Psoas muscle (tissue), 8 donors: ENCODE measurements around the gene XKR7. TPM values are rescaled to one million over a fixed set of nuclear protein-coding genes. Genes with fewer than 3 reads are reported as not detected.

ENCODE experiments used
- ATAC-seq, 4 donors: fragments of 200-7000 bp; cut with Tn5 transposase; one replicate each; pipeline ENCODE4 v1.9.1; 2020; ENCODE audit warnings: moderate library complexity in 3 of 4, mild to moderate bottlenecking in 2 of 4
- DNase-seq, 2 donors: peaks; one replicate each; pipeline ENCODE4 v3.0.0-alpha.2; 2020
- H3K27ac ChIP-seq: fragments of 200-600 bp; one replicate; pipeline ENCODE4 v1.8.0; 2022
- H3K27me3 ChIP-seq, 3 donors: fragments of 200-600 bp in 1 of 3; one replicate each; pipeline versions ENCODE4 v1.6.1 to v1.8.0; 2013 to 2022; ENCODE audit warnings: low read length in 2 of 3, mild to moderate bottlenecking in 2 of 3, moderate library complexity in 1 of 3; ENCODE audit not compliant: insufficient read depth in 3 of 3
- H3K36me3 ChIP-seq, 2 donors: fragments of 200-600 bp in 1 of 2; one replicate each; pipeline versions ENCODE4 v1.6.1 to v1.8.0; 2013 to 2022; ENCODE audit warnings: low read depth in 1 of 2, mild to moderate bottlenecking in 1 of 2, moderate library complexity in 1 of 2; ENCODE audit not compliant: insufficient read depth in 1 of 2
- H3K4me1 ChIP-seq: fragments of 200-600 bp; one replicate; pipeline ENCODE4 v1.8.0; 2022
- H3K4me3 ChIP-seq: fragments of 200-600 bp; one replicate; pipeline ENCODE4 v1.8.0; 2022; ENCODE audit warnings: mild to moderate bottlenecking
- H3K9me3 ChIP-seq: fragments of 200-600 bp; one replicate; pipeline ENCODE4 v1.8.0; 2022
- WGBS, 3 donors: extraction: QIAGEN DNeasy Blood & Tissue Kit; methylation state at CpG; one replicate each; pipeline versions ENCODE4 v1.1.6 to v1.1.7; 2013; 5-methylcytosine and 5-hydroxymethylcytosine counted together
- intact Hi-C, 2 donors: fragments of 100-400 bp; cut with DNase I; formaldehyde crosslinking; loops; one replicate each; pipeline versions ENCODE4 v1.11.0 to v1.14.2; 2022
- polyA plus RNA-seq, 3 donors: library from polyadenylated mRNA; stranded (reverse); fragments of 200-250 nt; gene quantifications; one replicate each; pipeline ENCODE4 v1.2.3, GENCODE V29; 2013
- total RNA-seq, 4 donors: library from RNA; stranded (reverse); fragmentation: NEBNext Ultra II Directional in 2 of 4; extraction: Animal tissue kit (Norgen Biotek cat#: 25700) in 2 of 4; gene quantifications; one replicate each; pipeline versions ENCODE4 v1.2.1 to v1.2.4, GENCODE V29; 2021 to 2023
- TF ChIP-seq, protein P1 (sequence below): fragments of 200-600 bp; IDR thresholded peaks from one replicate; pipeline ENCODE4 v1.8.0; 2022; ENCODE audit warnings: antibody characterized with exemption
- donor health status: healthy with polysubstance abuse.
- donor health status: DM: no; HTN: no; CAD: no; lungs with moderate emphysema.
- donor health status: Bipolar disorder and iron deficiency.
- donor health status: healthy.
- donor health status: DM: yes; HTN: yes; CAD: no.
- donor health status: DM: no; HTN: no; CAD: no.
- donor health status: DM: no; HTN: no; CAD: no.
- donor health status: DM: yes; HTN: yes; CAD: no.

XKR7 gene
- total and polyA plus RNA-seq, 7 donors, result under 0.01 to 0.02 TPM; not detected in 5

DNA sequence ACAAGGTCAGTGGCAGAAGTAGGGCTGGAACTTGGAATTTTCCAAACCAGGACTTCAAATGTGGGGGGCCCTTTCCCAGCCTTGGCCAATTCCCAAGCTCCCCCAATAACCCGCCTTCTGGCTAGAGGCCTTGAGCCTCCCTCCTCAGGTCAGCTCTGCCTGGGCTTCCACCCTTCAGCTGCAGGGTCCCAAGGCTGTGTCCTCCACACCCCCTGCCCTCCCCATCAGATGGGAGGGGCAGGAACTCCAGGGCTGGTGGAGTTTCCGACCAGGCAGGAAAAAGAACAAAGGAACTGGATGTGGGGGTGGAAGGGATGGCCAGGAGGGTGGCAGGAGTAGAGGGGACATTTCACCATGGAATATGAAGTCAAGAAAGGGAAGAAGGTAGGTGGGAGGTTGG, 42.1 kb downstream of the XKR7 start, which contains the start of gene CCM2L:
Gene CCM2L, plus strand, starts transcription at position 338 of the 400 bp plus-strand sequence. Its CDS starts 17 bp downstream, at position 355.
- TF ChIP-seq, protein P1, sequence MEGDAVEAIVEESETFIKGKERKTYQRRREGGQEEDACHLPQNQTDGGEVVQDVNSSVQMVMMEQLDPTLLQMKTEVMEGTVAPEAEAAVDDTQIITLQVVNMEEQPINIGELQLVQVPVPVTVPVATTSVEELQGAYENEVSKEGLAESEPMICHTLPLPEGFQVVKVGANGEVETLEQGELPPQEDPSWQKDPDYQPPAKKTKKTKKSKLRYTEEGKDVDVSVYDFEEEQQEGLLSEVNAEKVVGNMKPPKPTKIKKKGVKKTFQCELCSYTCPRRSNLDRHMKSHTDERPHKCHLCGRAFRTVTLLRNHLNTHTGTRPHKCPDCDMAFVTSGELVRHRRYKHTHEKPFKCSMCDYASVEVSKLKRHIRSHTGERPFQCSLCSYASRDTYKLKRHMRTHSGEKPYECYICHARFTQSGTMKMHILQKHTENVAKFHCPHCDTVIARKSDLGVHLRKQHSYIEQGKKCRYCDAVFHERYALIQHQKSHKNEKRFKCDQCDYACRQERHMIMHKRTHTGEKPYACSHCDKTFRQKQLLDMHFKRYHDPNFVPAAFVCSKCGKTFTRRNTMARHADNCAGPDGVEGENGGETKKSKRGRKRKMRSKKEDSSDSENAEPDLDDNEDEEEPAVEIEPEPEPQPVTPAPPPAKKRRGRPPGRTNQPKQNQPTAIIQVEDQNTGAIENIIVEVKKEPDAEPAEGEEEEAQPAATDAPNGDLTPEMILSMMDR, result no peak
- H3K36me3 ChIP-seq, result no peaks in the 10 kb centered on the region
- peaks cover 5% of the 10 kb centered on the region for H3K4me1 ChIP-seq
- no peaks in the 10 kb centered on the region for H3K9me3 ChIP-seq
- no peak within 1 kb of the TSS for H3K27ac ChIP-seq
- H3K4me3 ChIP-seq, result peak within 1 kb of the TSS; percentile 54
- intact Hi-C loops, result no loop called here
- ATAC-seq, result peak in 1 of 4 donors; percentile 45
- peaks cover 0 to 30% (median 8%) of the 10 kb centered on the region in 3 donors for H3K27me3 ChIP-seq
- DNase-seq, result no peak
- WGBS, 3 donors, result 38 to 48% (median 44%) methylated on average over 2 of the region's 2 CpGs

DNA sequence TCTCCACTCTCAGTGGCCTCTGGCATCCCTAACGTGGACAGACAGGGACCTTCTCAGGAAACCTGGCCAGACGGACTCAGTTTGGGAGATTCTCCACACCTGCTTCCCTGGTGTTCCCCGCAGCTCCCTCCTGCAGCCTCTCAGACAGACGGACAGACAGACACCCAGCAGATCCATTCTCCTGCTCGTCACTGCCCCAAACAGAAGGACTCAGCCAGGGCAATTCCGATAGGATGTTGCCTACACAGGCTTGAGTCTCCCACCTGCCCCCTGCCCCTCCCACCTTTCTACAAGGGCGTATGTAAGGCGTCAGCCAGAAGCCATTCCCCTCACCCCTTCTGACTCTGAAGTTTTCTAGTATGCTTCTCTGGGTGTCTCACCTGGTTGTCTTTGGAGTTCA, 42.7 kb downstream of the XKR7 start:
- H3K4me1 ChIP-seq, result peaks cover 5% of the 10 kb centered on the region
- H3K27ac ChIP-seq, result no peak overlapping the region
- 26 to 32% (median 28%) methylated on average over 8 of the region's 8 CpGs for WGBS, 3 donors
- no peak for DNase-seq
- ATAC-seq, result no peak
- TF ChIP-seq, protein P1, result no peak
- no peaks in the 10 kb centered on the region for H3K9me3 ChIP-seq
- intact Hi-C loops, result no loop called here
- H3K27me3 ChIP-seq, result peaks cover 0 to 36% (median 8%) of the 10 kb centered on the region in 3 donors
- peak overlapping the region; percentile 54 for H3K4me3 ChIP-seq
- no peaks in the 10 kb centered on the region for H3K36me3 ChIP-seq

DNA sequence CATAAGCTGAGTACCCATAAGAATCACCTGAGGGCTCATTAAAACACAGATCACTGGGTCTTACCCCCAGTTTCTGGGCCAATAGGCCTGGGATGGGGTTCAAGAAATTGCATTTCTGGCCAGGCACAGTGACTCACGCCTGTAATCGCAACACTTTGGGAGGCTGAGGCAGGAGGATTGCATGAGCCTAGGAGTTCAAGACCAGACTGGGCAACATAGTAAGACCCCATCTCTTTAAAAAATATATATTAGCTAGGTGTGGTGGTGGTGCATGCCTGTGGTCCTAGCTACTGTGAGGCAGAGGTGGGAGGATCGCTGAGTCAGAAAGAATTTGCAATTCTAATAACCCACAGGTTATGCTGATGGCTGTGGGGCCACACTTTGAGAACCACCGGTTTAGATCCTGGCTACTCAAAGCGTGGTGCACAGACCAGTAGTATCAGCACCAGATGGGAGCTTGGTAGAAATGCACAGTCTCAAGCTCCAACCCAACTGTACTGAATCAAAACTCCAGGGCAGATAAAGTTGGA, 44.3 kb downstream of the XKR7 start:
- ATAC-seq (no peak), DNase-seq (no peak)
- no peaks in the 10 kb centered on the region for H3K36me3 ChIP-seq
- no peak overlapping the region for H3K27ac ChIP-seq
- intact Hi-C loops, result no loop called here
- no peaks in the 10 kb centered on the region for H3K4me1 ChIP-seq
- WGBS, 3 donors, result 66 to 73% (median 72%) methylated on average over 5 of the region's 5 CpGs
- TF ChIP-seq, protein P1, result no peak
- H3K27me3 ChIP-seq, result peaks cover 0 to 47% (median 8%) of the 10 kb centered on the region in 3 donors
- peak overlapping the region; percentile 54 for H3K4me3 ChIP-seq
- H3K9me3 ChIP-seq, result no peaks in the 10 kb centered on the region

DNA sequence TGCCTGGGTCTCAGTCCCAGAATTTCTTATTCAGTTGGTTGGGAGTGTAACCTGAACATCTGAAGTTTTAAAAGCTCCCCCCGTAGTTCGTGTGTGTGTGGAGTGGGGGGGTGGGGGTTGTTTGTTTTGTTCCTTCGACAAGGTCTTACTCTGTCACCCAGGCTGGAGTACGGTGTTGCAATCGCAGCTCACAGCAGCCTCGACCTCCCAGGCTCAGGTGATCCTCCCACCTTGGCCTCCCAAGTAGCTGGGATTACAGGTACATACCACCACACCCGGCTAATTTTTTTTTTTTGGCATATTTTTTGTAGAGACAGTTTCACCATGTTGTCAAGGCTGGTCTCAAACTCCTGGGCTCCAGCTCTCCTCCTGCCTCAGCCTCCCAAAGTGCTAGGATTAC, 45.4 kb downstream of the XKR7 start:
- TF ChIP-seq, protein P1, result no peak

DNA sequence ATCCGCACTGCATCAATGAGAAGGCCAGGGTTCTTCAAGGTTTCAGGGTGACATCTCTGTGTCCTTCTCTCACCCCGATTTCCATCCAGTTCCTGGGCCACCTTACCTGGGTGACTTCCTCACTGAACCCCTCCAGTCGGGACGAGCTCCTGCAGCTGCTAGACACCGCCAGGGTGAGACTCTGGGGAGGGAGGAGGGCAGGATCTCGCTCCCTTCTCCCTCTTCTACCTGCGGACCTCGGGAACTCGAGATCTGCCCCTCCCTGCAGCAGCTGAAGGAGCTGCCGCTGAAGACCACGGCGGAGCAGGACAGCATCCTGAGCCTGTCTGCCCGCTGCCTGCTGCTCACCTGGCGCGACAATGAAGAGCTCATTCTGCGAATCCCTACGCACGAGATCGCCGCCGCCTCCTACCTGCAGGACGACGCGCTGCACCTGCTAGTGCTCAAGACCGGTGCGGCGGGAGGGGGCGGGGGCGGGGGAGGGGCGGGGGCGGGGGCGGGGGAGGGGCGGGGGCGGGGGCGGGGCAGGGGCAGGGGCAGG, 49.8 kb downstream of the XKR7 start:
- intact Hi-C loops, result no loop called here
- TF ChIP-seq, protein P1, result no peak
- Histone ChIP-seq H3K27ac (no peak overlapping the region), H3K4me1 (no peaks in the 10 kb centered on the region), H3K9me3 (no peaks in the 10 kb centered on the region), H3K27me3 (peaks cover 0 to 82% (median 10%) of the 10 kb centered on the region in 3 donors), H3K36me3 (no peaks in the 10 kb centered on the region), H3K4me3 (no peak overlapping the region)
- ATAC-seq (no peak), DNase-seq (no peak)
- WGBS, 3 donors, result 16 to 26% (median 18%) methylated on average over 19 to 33 of the region's 35 CpGs

More for the DNA sequence above, 45.4 kb downstream of the XKR7 start:
- Histone ChIP-seq H3K36me3 (no peaks in the 10 kb centered on the region), H3K27ac (no peak overlapping the region), H3K27me3 (peaks cover 0 to 47% (median 11%) of the 10 kb centered on the region in 3 donors), H3K9me3 (no peaks in the 10 kb centered on the region), H3K4me3 (no peak overlapping the region), H3K4me1 (no peaks in the 10 kb centered on the region)
- DNase-seq (no peak), ATAC-seq (no peak)
- WGBS, 3 donors, result 58 to 65% (median 64%) methylated on average over 7 of the region's 7 CpGs
- intact Hi-C loops, result no loop called here
